GM12872 (cell line): ENCODE data around the gene DRC7.

Experiments used
- CTCF ChIP-seq: IDR thresholded peaks from 3 replicates; pipeline ENCODE4 v1.5.1; 2011; ENCODE audit warnings: low read depth, mild to moderate bottlenecking, low read length, moderate library complexity; ENCODE audit not compliant: insufficient read depth

The DRC7 gene

DNA sequence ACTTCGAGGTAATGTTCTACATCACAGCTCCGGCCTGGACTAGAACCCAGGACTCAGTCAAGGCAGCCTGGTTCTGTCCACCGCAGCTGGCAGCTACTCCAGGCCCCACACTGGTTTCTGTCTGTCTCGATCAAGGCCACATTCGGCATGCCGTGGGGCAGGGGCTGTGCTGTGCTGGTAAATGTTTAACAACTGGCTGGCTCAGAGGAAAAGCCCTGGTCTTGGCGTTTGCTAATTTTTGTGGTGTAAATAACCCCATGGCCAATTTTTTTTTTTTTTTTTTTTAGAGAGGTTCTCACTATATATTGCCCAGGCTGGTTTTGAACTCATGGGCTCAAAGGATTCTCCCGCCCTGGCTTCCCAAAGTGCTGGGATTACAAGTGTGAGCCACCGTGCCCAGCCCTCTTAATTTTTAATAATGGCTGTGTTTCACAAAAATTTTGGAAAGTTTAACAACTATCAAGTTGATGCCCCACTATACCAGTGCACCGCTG, 328 bp upstream of the DRC7 start:
- TF ChIP-seq CTCF: no peak

DNA sequence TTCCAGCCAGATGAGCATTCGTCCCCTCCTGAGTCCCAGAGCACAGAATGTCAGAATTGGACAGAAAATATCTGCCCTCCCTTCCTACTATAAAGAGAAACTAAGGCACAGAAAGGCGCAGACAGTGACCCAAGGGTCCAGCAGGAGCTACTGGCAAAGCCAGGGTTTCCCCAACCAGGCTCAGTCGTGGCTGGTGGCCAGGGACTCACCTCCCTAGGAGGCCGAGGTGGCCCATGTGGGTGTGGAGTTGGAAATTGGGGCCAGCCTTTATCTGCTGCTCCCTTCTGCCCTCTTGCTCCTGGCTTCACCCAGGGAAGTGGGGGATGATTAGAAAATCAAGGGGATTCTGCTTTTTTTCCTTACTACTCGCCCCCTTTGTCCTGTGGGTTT, 1.1 kb downstream of the DRC7 start:
- TF ChIP-seq CTCF: no peak

- no peak for TF ChIP-seq CTCF
Measured at GRCh38 chr16:57696240-57696639, 1.6 kb downstream of the DRC7 start.

- no peak for TF ChIP-seq CTCF
Measured at GRCh38 chr16:57697896-57698537, 3.4 kb downstream of the DRC7 start.

DNA sequence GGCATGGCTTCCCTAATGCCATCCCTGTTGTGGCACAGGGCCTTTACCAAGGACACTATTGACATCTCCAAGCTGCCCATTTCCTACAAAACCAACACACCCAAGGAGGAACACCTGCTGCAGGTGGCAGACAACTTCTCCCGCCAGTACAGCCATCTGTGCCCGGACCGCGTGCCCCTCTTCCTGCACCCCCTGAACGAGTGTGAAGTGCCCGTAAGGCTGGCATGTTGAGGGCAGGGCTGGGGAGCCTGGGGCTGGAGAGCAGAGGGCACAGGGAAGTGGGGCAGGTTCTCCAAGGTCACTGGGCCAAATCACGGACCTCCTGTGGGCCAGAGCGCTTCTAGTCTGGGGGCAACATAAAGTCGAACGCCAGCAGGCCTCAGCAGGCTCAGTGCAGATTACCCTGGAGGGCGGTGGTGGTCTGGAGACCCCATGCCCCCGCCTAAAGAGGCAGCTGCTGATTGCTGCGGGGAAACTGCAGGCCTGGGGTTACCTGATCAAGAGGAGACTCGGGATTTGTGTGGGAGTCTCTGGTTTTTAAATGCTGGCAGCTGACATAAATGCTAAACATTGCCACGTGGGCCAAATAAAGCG, 4.3 kb downstream of the DRC7 start:
- TF ChIP-seq CTCF: no peak

DNA sequence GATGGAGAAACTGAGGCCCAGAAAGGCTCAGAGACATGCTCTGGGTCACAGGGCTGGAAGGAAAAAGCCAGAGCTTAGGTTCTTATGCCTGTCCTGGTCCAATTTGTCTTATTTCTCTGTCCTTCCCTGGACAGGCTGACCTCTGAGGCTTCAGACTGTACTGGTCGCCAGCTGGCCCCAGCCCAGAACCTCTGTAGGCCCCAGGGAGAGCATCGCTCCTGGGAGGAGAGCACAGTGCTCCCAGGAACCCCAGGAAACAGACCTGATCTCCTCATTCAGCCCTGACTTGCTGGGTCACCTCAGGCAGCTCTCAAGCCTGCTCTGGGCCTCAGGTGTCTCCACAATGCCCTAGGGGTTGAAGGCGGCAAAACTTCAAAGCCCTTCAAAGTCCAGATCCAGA, 4.9 kb downstream of the DRC7 start:
- no peak for TF ChIP-seq CTCF

GRCh38 chr16:57699899-57700298, 5.3 kb downstream of the DRC7 start:
- TF ChIP-seq CTCF: no peak
